H1 (cell line): ENCODE results near the gene IL1RAPL1. TPM values are rescaled to one million over a fixed set of nuclear protein-coding genes. Genes with fewer than 3 reads are reported as not detected.

Experiments used
- CTCF ChIA-PET: fragments of 300-600 bp; sonication (Branson Sonifier 250); formaldehyde crosslinking; loops from one replicate; lab custom pipeline; 2021; ENCODE audit not compliant: partially characterized antibody; lab: Charles Lee
- POLR2A ChIA-PET: fragments of 300-600 bp; sonication (Branson Sonifier 250); formaldehyde crosslinking; loops from one replicate; lab custom pipeline; 2021; ENCODE audit warnings: inconsistent platforms; ENCODE audit not compliant: partially characterized antibody; lab: Charles Lee
- DNase-seq, 2 experiments: peaks; one replicate each; pipeline versions ENCODE4 v3.0.0 to v3.0.0-alpha.2; 2010 to 2022; ENCODE audit warnings: low spot score in 2 of 2, low read depth in 1 of 2, mixed read lengths in 1 of 2
- FAIRE-seq: peaks from 2 replicates; lab custom pipeline; 2011; peaks lifted over from hg19 to GRCh38; lab: Jason Lieb, UNC
- H2AFZ ChIP-seq: 2 replicates; pipeline ENCODE4 v1.8.1; 2012; ENCODE audit warnings: low read length, inconsistent platforms
- H2AK5ac ChIP-seq: 2 replicates; pipeline ENCODE4 v1.6.1; 2013; ENCODE audit warnings: low read depth, low read length
- H2BK120ac ChIP-seq: replicated peaks from 2 replicates; pipeline ENCODE3; 2013; ENCODE audit warnings: low read depth, low read length, inconsistent platforms
- H2BK12ac ChIP-seq: 2 replicates; pipeline ENCODE4 v1.6.1; 2013; ENCODE audit warnings: low read depth, low read length
- H2BK15ac ChIP-seq: 2 replicates; pipeline ENCODE4 v1.6.1; 2013; ENCODE audit warnings: low read length
- H2BK20ac ChIP-seq: 2 replicates; pipeline ENCODE4 v1.6.1; 2013; ENCODE audit warnings: low read length
- H2BK5ac ChIP-seq: 2 replicates; pipeline ENCODE4 v1.6.1; 2013; ENCODE audit warnings: low read depth, low read length
- H3K14ac ChIP-seq: 2 replicates; pipeline ENCODE4 v1.6.1; 2013; ENCODE audit warnings: inconsistent platforms; ENCODE audit not compliant: insufficient read length
- H3K18ac ChIP-seq: 2 replicates; pipeline ENCODE4 v1.6.1; 2013; ENCODE audit warnings: low read length; ENCODE audit errors: extremely low read depth
- H3K23ac ChIP-seq: 2 replicates; pipeline ENCODE4 v1.6.1; 2013; ENCODE audit warnings: inconsistent platforms; ENCODE audit not compliant: insufficient read length
- H3K23me2 ChIP-seq: 2 replicates; pipeline ENCODE4 v1.6.1; 2013; ENCODE audit warnings: low read depth, low read length
- H3K27ac ChIP-seq: 2 replicates; pipeline ENCODE4 v1.6.1; 2011; ENCODE audit warnings: low read depth, low read length, inconsistent platforms
- H3K27me3 ChIP-seq, 4 experiments: replicated peaks in 1 of 4; 1 replicate in 1 of 4; 2 replicates in 3 of 4; pipeline versions ENCODE4 v1.6.1 to v1.8.1; 2011 to 2013; ENCODE audit warnings: low read length in 3 of 4, mild to moderate bottlenecking in 3 of 4, inconsistent platforms in 2 of 4, mixed read lengths in 2 of 4, moderate library complexity in 1 of 4; ENCODE audit not compliant: control insufficient read depth in 3 of 4, insufficient read depth in 3 of 4; ENCODE audit errors: extremely low read depth in 1 of 4
- H3K36me3 ChIP-seq, 4 experiments: 2 replicates each; pipeline versions ENCODE4 v1.6.1 to v1.8.1; 2011 to 2013; ENCODE audit warnings: mild to moderate bottlenecking in 4 of 4, low read length in 3 of 4, moderate library complexity in 2 of 4, control low read depth in 1 of 4, inconsistent platforms in 1 of 4; ENCODE audit not compliant: insufficient read depth in 4 of 4, control insufficient read depth in 2 of 4
- H3K4ac ChIP-seq: replicated peaks from 2 replicates; pipeline ENCODE3; 2013; ENCODE audit warnings: low read length, low read depth, mixed read lengths, inconsistent platforms; ENCODE audit not compliant: insufficient read length
- H3K4me1 ChIP-seq, 4 experiments: replicated peaks in 1 of 4; 1 replicate in 1 of 4; 2 replicates in 3 of 4; pipeline versions ENCODE4 v1.6.1 to v1.8.1; 2011 to 2013; ENCODE audit warnings: low read length in 3 of 4, inconsistent platforms in 2 of 4, mixed read lengths in 1 of 4; ENCODE audit not compliant: insufficient read depth in 4 of 4, control insufficient read depth in 3 of 4
- H3K4me2 ChIP-seq, 2 experiments: 2 replicates each; pipeline versions ENCODE4 v1.6.1 to v1.8.1; 2011 to 2013; ENCODE audit warnings: low read depth in 2 of 2, low read length in 2 of 2, control low read depth in 1 of 2, inconsistent platforms in 1 of 2, mild to moderate bottlenecking in 1 of 2; ENCODE audit not compliant: insufficient read depth in 1 of 2
- H3K4me3 ChIP-seq, 4 experiments: fragments of 200-600, 300-600 bp in 1 of 4; sonication (generic), shearing (Covaris generic), sonication (Bioruptor Twin) in 1 of 4; 2 replicates each; pipeline versions ENCODE4 v1.5.1 to v1.8.1; 2011 to 2016; ENCODE audit warnings: low read length in 4 of 4, low read depth in 3 of 4, control low read depth in 2 of 4, inconsistent platforms in 2 of 4, mild to moderate bottlenecking in 2 of 4, mixed read lengths in 1 of 4, moderate library complexity in 1 of 4; ENCODE audit not compliant: insufficient read depth in 2 of 4; ENCODE audit errors: extremely low read depth in 1 of 4
- H3K56ac ChIP-seq: replicated peaks from 2 replicates; pipeline ENCODE3; 2013; ENCODE audit warnings: low read depth, mild to moderate bottlenecking, mixed read lengths, low read length, inconsistent platforms; ENCODE audit not compliant: insufficient read length
- H3K79me1 ChIP-seq: 2 replicates; pipeline ENCODE4 v1.6.1; 2013; ENCODE audit warnings: low read depth, low read length, control low read depth
- H3K79me2 ChIP-seq, 2 experiments: 2 replicates each; pipeline versions ENCODE4 v1.6.1 to v1.8.1; 2012 to 2013; ENCODE audit warnings: low read length in 2 of 2, mild to moderate bottlenecking in 2 of 2, inconsistent platforms in 1 of 2; ENCODE audit not compliant: insufficient read depth in 2 of 2, control insufficient read depth in 1 of 2
- H3K9ac ChIP-seq, 4 experiments: replicated peaks in 1 of 4; 1 replicate in 1 of 4; 2 replicates in 3 of 4; pipeline versions ENCODE4 v1.6.1 to v1.8.1; 2011 to 2013; ENCODE audit warnings: low read depth in 3 of 4, low read length in 3 of 4, control low read depth in 2 of 4, mild to moderate bottlenecking in 2 of 4, moderate library complexity in 2 of 4, inconsistent platforms in 1 of 4; ENCODE audit errors: extremely low read depth in 1 of 4
- H3K9me3 ChIP-seq, 2 experiments: 2 replicates each; pipeline versions ENCODE4 v1.6.1 to v1.8.1; 2012 to 2013; ENCODE audit warnings: mild to moderate bottlenecking in 2 of 2, moderate library complexity in 2 of 2, control low read depth in 1 of 2, inconsistent platforms in 1 of 2, low read depth in 1 of 2, low read length in 1 of 2, mixed read lengths in 1 of 2; ENCODE audit not compliant: insufficient read depth in 2 of 2
- H4K20me1 ChIP-seq, 2 experiments: replicated peaks in 1 of 2; 2 replicates each; pipeline versions ENCODE3 to v1.8.1; 2011 to 2013; ENCODE audit warnings: inconsistent platforms in 2 of 2, low read length in 2 of 2, mild to moderate bottlenecking in 1 of 2; ENCODE audit not compliant: insufficient read depth in 2 of 2, control insufficient read depth in 1 of 2
- H4K5ac ChIP-seq: 2 replicates; pipeline ENCODE4 v1.6.1; 2013; ENCODE audit warnings: low read length, low read depth, mixed read lengths, inconsistent platforms; ENCODE audit not compliant: insufficient read length
- H4K8ac ChIP-seq: 2 replicates; pipeline ENCODE4 v1.8.0; 2013; ENCODE audit warnings: mild to moderate bottlenecking, moderate library complexity, low read length, inconsistent platforms; ENCODE audit not compliant: insufficient read depth; ENCODE audit errors: extremely low read depth
- H4K91ac ChIP-seq: replicated peaks from 2 replicates; pipeline ENCODE3; 2013; ENCODE audit warnings: low read length, mixed read lengths, inconsistent platforms; ENCODE audit not compliant: insufficient read length
- CEBPB ChIP-seq: IDR thresholded peaks from 2 replicates; pipeline ENCODE4 v1.6.1; 2012; ENCODE audit warnings: low read depth, low read length
- CREB1 ChIP-seq: IDR thresholded peaks from 2 replicates; pipeline ENCODE4 v1.6.1; 2012; ENCODE audit warnings: inconsistent platforms
- JUN ChIP-seq: IDR thresholded peaks from 2 replicates; pipeline ENCODE4 v1.6.1; 2011; ENCODE audit warnings: low read depth, mild to moderate bottlenecking, improper control_type of control experiment, low read length
- POU5F1 ChIP-seq: IDR thresholded peaks from 2 replicates; pipeline ENCODE4 v1.6.1; 2011; ENCODE audit warnings: low read depth, mild to moderate bottlenecking, low read length, moderate library complexity
- RBBP5 ChIP-seq: IDR thresholded peaks from 2 replicates; pipeline ENCODE4 v1.7.1; 2012; ENCODE audit warnings: low read depth, mild to moderate bottlenecking, inconsistent platforms, low read length, moderate library complexity, borderline replicate concordance
- RNF2 ChIP-seq: fragments of 200-900, 300-1000 bp; sonication (generic); IDR thresholded peaks from 2 replicates; pipeline ENCODE4 v1.7.1; 2016; ENCODE audit warnings: borderline replicate concordance, low read depth, mild to moderate bottlenecking, antibody characterized with exemption, low read length; ENCODE audit not compliant: poor library complexity, severe bottlenecking; ENCODE audit errors: missing control alignments
- TEAD4 ChIP-seq: IDR thresholded peaks from 2 replicates; pipeline ENCODE4 v1.6.1; 2012; ENCODE audit warnings: low read depth, low read length, inconsistent platforms, mixed read lengths
- YY1 ChIP-seq: IDR thresholded peaks from 2 replicates; pipeline ENCODE4 v1.6.1; 2011; ENCODE audit warnings: low read depth, mild to moderate bottlenecking, low read length
- ZNF274 ChIP-seq: IDR thresholded peaks from 2 replicates; pipeline ENCODE4 v1.7.0; 2012; ENCODE audit warnings: low read length, borderline replicate concordance; ENCODE audit errors: extremely low read depth
- WGBS, 2 experiments: shearing (Covaris generic) in 1 of 2; methylation state at CpG; one replicate each; pipeline versions ENCODE4 v1.1.6 to v1.1.7; 2013 to 2015; ENCODE audit warnings: low lambda C conversion rate in 2 of 2, mixed read lengths in 2 of 2, inconsistent platforms in 1 of 2, low coverage in 1 of 2, missing lambda C conversion rate in 1 of 2; ENCODE audit not compliant: insufficient replicate concordance in 2 of 2, insufficient coverage in 1 of 2, insufficient read length in 1 of 2; ENCODE audit errors: extremely low coverage in 1 of 2, missing lambda C conversion rate in 1 of 2; 5-methylcytosine and 5-hydroxymethylcytosine counted together
- polyA plus RNA-seq, 7 experiments: library from polyadenylated mRNA; depleted of rRNA in 3 of 7; stranded (reverse) in 5 of 7; unstranded in 2 of 7; fragments of >200 nt in 5 of 7; fragments of 200-250 nt in 2 of 7; gene quantifications; 1 replicate in 5 of 7; 2 replicates in 1 of 7; 4 replicates in 1 of 7; pipeline versions ENCODE4 v1.2.1 to v1.2.3, GENCODE V29; 2011 to 2013; ENCODE audit warnings: missing spikeins in 2 of 7, mixed read lengths in 2 of 7
- total RNA-seq: library from RNA; stranded (reverse); fragmentation: NEBNext Ultra II Directional; extraction: Animal tissue kit (Norgen Biotek cat#: 25700); gene quantifications from 2 replicates; pipeline ENCODE4 v1.2.1, GENCODE V29; 2021
- TF ChIP-seq, protein P1 (sequence below): IDR thresholded peaks from 2 replicates; pipeline ENCODE4 v1.6.1; 2012; ENCODE audit warnings: inconsistent platforms

Gene IL1RAPL1
- total and polyA plus RNA-seq, 2 of the 8 experiments (the other 6 are each of a cell fraction or from before 2014, with no cell fraction given) = 0.11 to 0.35 TPM

DNA sequence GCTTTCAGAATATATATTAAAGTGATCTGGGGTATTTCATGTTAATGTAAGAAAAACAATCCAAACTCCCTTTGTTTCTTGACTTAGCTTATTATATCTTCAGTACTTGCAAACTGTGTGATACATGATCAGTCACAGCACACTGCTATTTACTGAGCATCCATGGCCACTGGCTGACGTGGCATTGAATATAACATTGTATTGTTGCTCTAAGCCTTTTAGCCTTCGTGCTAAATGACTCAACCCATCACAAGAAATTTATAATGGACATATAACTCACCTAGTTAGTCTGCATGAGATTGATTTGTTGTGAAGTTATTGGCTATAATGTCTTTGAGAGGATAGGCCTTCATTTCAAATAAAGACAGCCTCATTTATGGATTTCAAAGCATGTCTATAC is 642.6 kb downstream of the IL1RAPL1 start:
- TF ChIP-seq JUN = no peak
- TF ChIP-seq ZNF274 = no peak
- TF ChIP-seq, protein P1, sequence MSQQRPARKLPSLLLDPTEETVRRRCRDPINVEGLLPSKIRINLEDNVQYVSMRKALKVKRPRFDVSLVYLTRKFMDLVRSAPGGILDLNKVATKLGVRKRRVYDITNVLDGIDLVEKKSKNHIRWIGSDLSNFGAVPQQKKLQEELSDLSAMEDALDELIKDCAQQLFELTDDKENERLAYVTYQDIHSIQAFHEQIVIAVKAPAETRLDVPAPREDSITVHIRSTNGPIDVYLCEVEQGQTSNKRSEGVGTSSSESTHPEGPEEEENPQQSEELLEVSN = no peak
- TF ChIP-seq POU5F1 = no peak
- TF ChIP-seq TEAD4 = no peak
- no peak for TF ChIP-seq RNF2
- TF ChIP-seq CEBPB = no peak
- no peak for TF ChIP-seq RBBP5
- no peak for TF ChIP-seq CREB1
- TF ChIP-seq YY1 = no peak
- no peak overlapping the region for H3K27ac ChIP-seq
- no peak overlapping the region for H2BK12ac ChIP-seq
- H2BK120ac ChIP-seq = no peak overlapping the region
- no peak overlapping the region for H2AK5ac ChIP-seq
- H2BK20ac ChIP-seq = no peak overlapping the region
- no peak overlapping the region for H4K5ac ChIP-seq
- WGBS, 2 experiments = 76% methylated on average over 2 of the region's 2 CpGs; no CpG with 5 or more reads in 1 of the 2 experiments
- no peak for FAIRE-seq
- H3K18ac ChIP-seq = no peak overlapping the region
- H3K4me1 ChIP-seq = no peaks in the 10 kb centered on the region
- H3K4me3 ChIP-seq = no peak overlapping the region
- no peak overlapping the region for H2BK15ac ChIP-seq
- H2AFZ ChIP-seq = no peak overlapping the region
- no peak overlapping the region for H3K56ac ChIP-seq
- no peaks in the 10 kb centered on the region for H3K9me3 ChIP-seq
- H3K9ac ChIP-seq = no peak overlapping the region
- no peaks in the 10 kb centered on the region for H3K23me2 ChIP-seq
- ChIA-PET POLR2A (no interaction called here), CTCF (interaction anchor here (1.0 kb wide), 1 partner anchor 605 kb away, joined by 3 read pairs; no protein-coding TSS in a partner anchor)
- DNase-seq = no peak
- H3K23ac ChIP-seq = no peak overlapping the region
- peaks cover 14 to 50% (median 24%) of the 10 kb centered on the region in 4 experiments for H3K27me3 ChIP-seq
- H3K14ac ChIP-seq = no peak overlapping the region
- H3K36me3 ChIP-seq = no peaks in the 10 kb centered on the region
- no peak overlapping the region for H4K91ac ChIP-seq
- no peak overlapping the region for H4K8ac ChIP-seq
- no peak overlapping the region for H3K4me2 ChIP-seq
- no peak overlapping the region for H2BK5ac ChIP-seq
- no peaks in the 10 kb centered on the region for H3K79me1 ChIP-seq
- no peak overlapping the region for H3K4ac ChIP-seq
- no peaks in the 10 kb centered on the region for H3K79me2 ChIP-seq
- H4K20me1 ChIP-seq = peaks cover 0 to 2% of the 10 kb centered on the region in 2 experiments
